T-helper 17 cell (primary cell): ENCODE data around the gene METRNL. TPM values are rescaled to one million over a fixed set of nuclear protein-coding genes. Genes with fewer than 3 reads are reported as not detected.

Experiments used
- ATAC-seq: fragments of 150-1000 bp; cut with Tn5 transposase; 2 replicates; pipeline ENCODE4 v1.10.0; 2021; ENCODE audit warnings: mild to moderate bottlenecking, moderate library complexity
- DNase-seq, 3 donors: peaks; one replicate each; pipeline versions ENCODE4 v3.0.0 to v3.0.0-alpha.2; 2020 to 2021
- H3K9me3 ChIP-seq: one replicate; pipeline ENCODE4 v1.7.0; 2013; ENCODE audit warnings: low read length, mild to moderate bottlenecking; ENCODE audit not compliant: control insufficient read depth, poor library complexity, severe bottlenecking
- H3K27ac Mint-ChIP-seq: one replicate; pipeline ENCODE4 v1.8.0; 2022; ENCODE audit warnings: mild to moderate bottlenecking, moderate library complexity, mixed read lengths
- H3K27me3 Mint-ChIP-seq: one replicate; pipeline ENCODE4 v1.8.0; 2022; ENCODE audit warnings: mixed read lengths
- H3K36me3 Mint-ChIP-seq: one replicate; pipeline ENCODE4 v1.8.0; 2022; ENCODE audit warnings: low read depth, mixed read lengths
- H3K4me1 Mint-ChIP-seq: one replicate; pipeline ENCODE4 v1.8.0; 2022; ENCODE audit warnings: mild to moderate bottlenecking, mixed read lengths
- H3K4me3 Mint-ChIP-seq: one replicate; pipeline ENCODE4 v1.8.0; 2022; ENCODE audit warnings: mild to moderate bottlenecking, moderate library complexity, mixed read lengths
- total RNA-seq, 4 donors: library from RNA in 2 of 4; stranded (reverse) in 2 of 4; gene quantifications; one replicate each; pipeline ENCODE4 v1.2.3 and lab custom pipeline; 2022 to 2026

Gene METRNL
- total RNA-seq, 2 donors from 2014 or later = 24.0 to 26.2 TPM

DNA sequence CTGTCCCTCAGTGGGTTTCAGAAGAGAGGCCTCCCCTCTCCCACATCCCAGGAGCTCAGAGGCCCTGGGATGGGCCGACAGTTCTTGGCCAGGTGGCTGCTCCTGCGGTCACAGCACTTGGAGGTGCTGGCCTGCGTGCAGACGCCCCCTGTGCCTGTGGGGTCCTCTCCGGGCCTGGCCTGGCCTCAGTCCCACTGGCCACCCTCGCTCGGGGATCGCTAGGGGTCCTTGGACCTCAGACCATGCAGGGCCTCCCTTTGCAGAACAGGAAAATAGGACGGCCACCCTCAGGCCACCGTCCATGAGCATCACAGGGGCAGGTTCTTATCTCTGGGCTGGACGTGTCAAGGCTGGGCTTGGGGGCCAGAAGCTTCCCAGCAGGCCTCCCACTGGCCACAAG lies 30.0 kb downstream of the METRNL start:
- Mint-ChIP-seq H3K4me3 (no peak overlapping the region), H3K27me3 (peaks cover 9% of the 10 kb centered on the region), H3K4me1 (peaks cover 9% of the 10 kb centered on the region), H3K36me3 (no peaks in the 10 kb centered on the region), H3K27ac (no peak overlapping the region)
- DNase-seq (no peak), ATAC-seq (no peak)
- no peaks in the 10 kb centered on the region for H3K9me3 ChIP-seq

DNA sequence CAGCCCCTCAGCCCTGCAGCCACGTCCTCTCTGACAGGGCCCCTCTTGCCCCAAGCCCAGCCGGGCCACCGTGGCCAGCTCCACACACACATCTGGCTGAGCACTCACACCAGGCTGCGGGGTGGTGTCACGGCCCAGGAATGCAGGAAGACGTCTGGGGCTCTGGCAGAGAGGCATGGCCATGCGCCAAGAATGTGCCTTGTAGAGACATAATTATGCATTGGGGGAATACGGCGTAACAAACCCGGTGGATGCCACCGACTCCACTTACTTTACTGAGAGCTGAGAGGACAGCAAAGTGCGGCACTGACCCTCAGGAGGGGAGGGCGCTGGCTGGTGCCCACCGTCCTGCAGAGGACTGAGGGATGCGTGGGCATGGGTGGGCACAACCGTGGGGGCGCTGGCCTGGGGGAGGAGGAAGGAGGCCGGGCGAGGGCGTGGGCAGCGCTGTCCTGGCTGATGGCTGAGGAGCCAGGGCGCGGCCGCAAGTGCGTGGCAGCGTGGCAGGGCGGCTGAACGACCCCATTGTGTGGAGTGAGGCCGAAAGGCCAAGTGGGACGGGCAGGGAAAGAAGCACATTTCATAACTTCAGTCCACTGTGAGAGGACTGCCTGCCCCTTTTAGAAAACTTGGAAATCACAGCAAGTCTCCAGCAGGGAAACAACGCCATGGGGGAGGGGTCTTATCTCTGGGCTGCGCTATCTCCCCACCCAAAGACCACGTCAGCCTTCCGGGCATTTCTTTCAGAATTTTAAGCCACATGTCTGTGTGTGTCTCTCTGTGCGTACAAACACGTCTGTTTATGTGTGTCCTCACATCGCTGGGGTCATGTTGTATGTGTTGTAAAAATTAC lies 30.6 kb downstream of the METRNL start:
- DNase-seq = no peak

GRCh38 chr17:83110735-83111134 lies 31.3 kb downstream of the METRNL start:
- Mint-ChIP-seq H3K4me1 (peaks cover 9% of the 10 kb centered on the region), H3K4me3 (no peak overlapping the region), H3K36me3 (no peaks in the 10 kb centered on the region), H3K27ac (no peak overlapping the region), H3K27me3 (peaks cover 11% of the 10 kb centered on the region)
- no peaks in the 10 kb centered on the region for H3K9me3 ChIP-seq
- DNase-seq = no peak
- no peak for ATAC-seq

More for the DNA sequence above, 30.6 kb downstream of the METRNL start:
- no peak overlapping the region for H3K4me3 Mint-ChIP-seq
- no peak for ATAC-seq
- H3K4me1 Mint-ChIP-seq = peaks cover 9% of the 10 kb centered on the region
- no peaks in the 10 kb centered on the region for H3K36me3 Mint-ChIP-seq
- H3K27ac Mint-ChIP-seq = no peak overlapping the region
- peaks cover 11% of the 10 kb centered on the region for H3K27me3 Mint-ChIP-seq
- H3K9me3 ChIP-seq = no peaks in the 10 kb centered on the region

GRCh38 chr17:83111516-83112282 lies 32.3 kb downstream of the METRNL start:
- Mint-ChIP-seq H3K36me3 (no peaks in the 10 kb centered on the region), H3K4me3 (no peak overlapping the region), H3K27ac (no peak overlapping the region), H3K27me3 (peaks cover 21% of the 10 kb centered on the region), H3K4me1 (peaks cover 7% of the 10 kb centered on the region)
- no peak for DNase-seq
- H3K9me3 ChIP-seq = no peaks in the 10 kb centered on the region
- ATAC-seq = no peak

GRCh38 chr17:83113381-83113780 lies 34.0 kb downstream of the METRNL start:
- Mint-ChIP-seq H3K36me3 (no peaks in the 10 kb centered on the region), H3K4me1 (peaks cover 2% of the 10 kb centered on the region), H3K27me3 (peaks cover 28% of the 10 kb centered on the region), H3K27ac (no peak overlapping the region), H3K4me3 (no peak overlapping the region)
- no peak for ATAC-seq
- DNase-seq = no peak
- no peaks in the 10 kb centered on the region for H3K9me3 ChIP-seq

DNA sequence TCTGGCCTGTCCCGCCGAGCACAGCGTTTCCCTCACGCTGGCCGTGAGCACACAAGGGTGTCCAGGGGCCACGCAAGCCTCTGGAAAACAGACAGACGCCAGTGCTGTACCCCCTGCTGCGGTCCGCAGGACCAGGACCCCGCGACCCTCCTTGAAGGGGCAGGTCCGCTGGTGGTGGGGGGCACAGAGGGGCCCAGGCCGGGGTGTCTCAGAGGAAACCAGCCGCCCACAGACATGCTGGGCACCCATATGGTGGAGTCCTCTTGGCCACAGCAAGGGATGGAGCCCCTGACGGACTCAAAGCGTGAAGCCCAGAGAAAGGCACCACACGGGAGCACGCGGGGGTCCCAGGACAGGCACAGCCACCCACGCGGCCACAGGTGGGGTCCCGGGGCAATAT lies 34.4 kb downstream of the METRNL start:
- H3K4me1 Mint-ChIP-seq = peaks cover 3% of the 10 kb centered on the region
- H3K27ac Mint-ChIP-seq = no peak overlapping the region
- DNase-seq = no peak
- H3K36me3 Mint-ChIP-seq = no peaks in the 10 kb centered on the region
- no peak overlapping the region for H3K4me3 Mint-ChIP-seq
- peaks cover 30% of the 10 kb centered on the region for H3K27me3 Mint-ChIP-seq
- H3K9me3 ChIP-seq = no peaks in the 10 kb centered on the region
- ATAC-seq = no peak

DNA sequence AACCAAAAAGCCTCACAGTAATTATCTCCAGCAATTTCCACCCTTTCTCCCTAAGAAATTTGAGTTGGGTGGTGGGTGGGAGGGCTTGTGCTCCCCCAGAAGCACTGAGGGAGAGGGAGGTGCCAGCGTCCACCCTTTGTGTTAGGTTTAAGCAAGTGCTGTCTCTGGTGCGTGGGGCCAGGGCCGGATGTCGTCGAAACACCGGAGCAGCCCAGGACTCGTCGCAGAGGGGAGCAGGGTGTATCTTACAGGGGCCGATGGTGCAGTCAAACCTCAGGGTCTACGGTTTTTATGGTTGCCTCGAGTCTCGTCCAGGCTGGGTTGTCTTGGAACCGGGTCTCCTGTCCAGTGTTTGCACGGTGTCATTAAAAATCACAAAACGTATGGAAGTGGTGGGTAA lies 35.3 kb downstream of the METRNL start:
- Mint-ChIP-seq H3K27ac (no peak overlapping the region), H3K27me3 (peaks cover 30% of the 10 kb centered on the region), H3K36me3 (no peaks in the 10 kb centered on the region), H3K4me1 (peaks cover 7% of the 10 kb centered on the region), H3K4me3 (no peak overlapping the region)
- no peaks in the 10 kb centered on the region for H3K9me3 ChIP-seq
- ATAC-seq = no peak
- DNase-seq = no peak

DNA sequence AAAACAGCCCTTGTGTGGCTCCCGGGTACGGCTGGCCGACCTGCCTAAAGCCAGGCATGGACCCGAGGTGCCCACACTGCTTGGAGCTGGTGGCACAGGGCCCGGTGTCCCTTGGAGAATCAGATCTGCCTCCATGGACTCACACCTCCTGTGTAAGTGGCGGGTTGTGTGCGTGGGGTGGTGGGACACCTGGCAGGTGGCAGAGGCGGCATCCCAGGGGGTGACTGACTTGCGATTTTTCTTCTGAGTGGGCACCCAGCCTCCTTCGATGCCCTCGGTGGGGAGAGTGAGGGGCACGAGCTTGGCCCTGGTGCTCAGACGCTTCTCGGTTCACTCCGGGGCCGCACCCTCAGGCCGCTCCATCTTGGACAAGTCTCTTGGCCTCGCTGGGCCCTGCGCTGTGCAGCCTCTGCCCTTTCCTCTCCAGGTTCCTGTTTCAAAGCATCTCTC lies 35.8 kb downstream of the METRNL start:
- no peak overlapping the region for H3K27ac Mint-ChIP-seq

GRCh38 chr17:83115832-83116231 lies 36.4 kb downstream of the METRNL start:
- Mint-ChIP-seq H3K27me3 (peaks cover 36% of the 10 kb centered on the region), H3K4me3 (no peak overlapping the region), H3K36me3 (no peaks in the 10 kb centered on the region), H3K27ac (no peak overlapping the region), H3K4me1 (peaks cover 13% of the 10 kb centered on the region)
- no peaks in the 10 kb centered on the region for H3K9me3 ChIP-seq
- no peak for DNase-seq
- ATAC-seq = no peak

More for the DNA sequence above, 35.8 kb downstream of the METRNL start:
- no peaks in the 10 kb centered on the region for H3K9me3 ChIP-seq
- ATAC-seq (no peak), DNase-seq (no peak)
- no peak overlapping the region for H3K4me3 Mint-ChIP-seq
- peaks cover 31% of the 10 kb centered on the region for H3K27me3 Mint-ChIP-seq
- H3K36me3 Mint-ChIP-seq = no peaks in the 10 kb centered on the region
- peaks cover 10% of the 10 kb centered on the region for H3K4me1 Mint-ChIP-seq

- Mint-ChIP-seq H3K27me3 (peaks cover 34% of the 10 kb centered on the region), H3K4me3 (no peak overlapping the region), H3K4me1 (peaks cover 13% of the 10 kb centered on the region), H3K27ac (no peak overlapping the region), H3K36me3 (no peaks in the 10 kb centered on the region)
- no peak for DNase-seq
- H3K9me3 ChIP-seq = no peaks in the 10 kb centered on the region
- ATAC-seq = no peak
These were observed 36.9 kb downstream of the METRNL start for GRCh38 chr17:83116311-83116771.

- H3K4me3 Mint-ChIP-seq = no peak overlapping the region
- H3K4me1 Mint-ChIP-seq = peaks cover 16% of the 10 kb centered on the region
- H3K27ac Mint-ChIP-seq = no peak overlapping the region
- DNase-seq (no peak), ATAC-seq (no peak)
- peaks cover 35% of the 10 kb centered on the region for H3K27me3 Mint-ChIP-seq
- H3K36me3 Mint-ChIP-seq = peaks cover 3% of the 10 kb centered on the region
- H3K9me3 ChIP-seq = no peaks in the 10 kb centered on the region
These were observed 37.6 kb downstream of the METRNL start for GRCh38 chr17:83116783-83117555.

GRCh38 chr17:83117583-83117982 lies 38.2 kb downstream of the METRNL start:
- H3K9me3 ChIP-seq = no peaks in the 10 kb centered on the region
- ATAC-seq (no peak), DNase-seq (no peak)
- H3K36me3 Mint-ChIP-seq = peaks cover 3% of the 10 kb centered on the region
- H3K4me1 Mint-ChIP-seq = peaks cover 16% of the 10 kb centered on the region
- H3K4me3 Mint-ChIP-seq = no peak overlapping the region
- H3K27me3 Mint-ChIP-seq = peaks cover 41% of the 10 kb centered on the region
- H3K27ac Mint-ChIP-seq = no peak overlapping the region
